ENCODE results near the gene CENPO.

GRCh38 chr2:24831221-24832072 lies 38.2 kb downstream of the CENPO start:
- TF ChIP-seq CTCF (IDR thresholded peaks at IDR 0.05) (no peak), POLR2AphosphoS5 (IDR thresholded peaks at IDR 0.05; ENCODE audit: low read depth, low read length) (no peak), TCF7L2 (IDR thresholded peaks at IDR 0.05; ENCODE audit: low read depth, low read length) (no peak), REST (IDR thresholded peaks at IDR 0.05; ENCODE audit: insufficient read depth in 1 of 2, low read depth in 2 of 2, low read length in 1 of 2) (no peak), SIN3A (IDR thresholded peaks at IDR 0.05; ENCODE audit: borderline replicate concordance, insufficient read depth, low read depth, low read length) (no peak)
